HEK293T (cell line): ENCODE measurements around the gene FASTKD2.

Source experiments
- CTCF ChIA-PET: fragments of 350-600 bp; formaldehyde crosslinking; extraction: SDS; loops from one replicate; lab custom pipeline; 2021; ENCODE audit warnings: antibody characterized with exemption, inconsistent platforms; lab: Yijun Ruan, JAX
- POLR2A ChIA-PET: fragments of 350-600 bp; formaldehyde crosslinking; extraction: SDS; loops from one replicate; lab custom pipeline; 2020; ENCODE audit warnings: antibody characterized with exemption, inconsistent platforms; lab: Yijun Ruan, JAX
- DNase-seq: peaks from one replicate; pipeline ENCODE4 v3.0.0; 2012; ENCODE audit warnings: mixed read lengths; ENCODE audit errors: extremely low spot score
- ARNT ChIP-seq: fragments of 450-650 bp; IDR thresholded peaks from 2 replicates; pipeline ENCODE4 v1.6.1; 2017; ENCODE audit warnings: mild to moderate bottlenecking
- BHLHE40 ChIP-seq: fragments of 450-650 bp; IDR thresholded peaks from 2 replicates; pipeline ENCODE4 v1.6.1; 2016; ENCODE audit warnings: mild to moderate bottlenecking, moderate library complexity, borderline replicate concordance
- CTBP1 ChIP-seq: fragments of 450-650 bp; IDR thresholded peaks from 2 replicates; pipeline ENCODE4 v1.6.1; 2016; ENCODE audit warnings: borderline replicate concordance
- ELF4 ChIP-seq: fragments of 450-650 bp; IDR thresholded peaks from 2 replicates; pipeline ENCODE4 v1.6.1; 2017; ENCODE audit warnings: antibody characterized with exemption
- FOXA1 ChIP-seq: fragments of 450-650 bp; IDR thresholded peaks from 2 replicates; pipeline ENCODE4 v1.6.1; 2016; ENCODE audit warnings: mild to moderate bottlenecking
- FOXK2 ChIP-seq: fragments of 450-650 bp; IDR thresholded peaks from 2 replicates; pipeline ENCODE4 v1.6.1; 2016; ENCODE audit warnings: mild to moderate bottlenecking
- FOXM1 ChIP-seq: fragments of 450-650 bp; IDR thresholded peaks from 2 replicates; pipeline ENCODE4 v1.6.1; 2017; ENCODE audit warnings: mild to moderate bottlenecking, borderline replicate concordance
- HDGF ChIP-seq: fragments of 450-650 bp; IDR thresholded peaks from 2 replicates; pipeline ENCODE4 v1.6.1; 2017; ENCODE audit warnings: antibody characterized with exemption, borderline replicate concordance
- L3MBTL2 ChIP-seq: fragments of 450-650 bp; conservative IDR thresholded peaks from 2 replicates; pipeline ENCODE4 v1.6.1; 2016; ENCODE audit warnings: mild to moderate bottlenecking
- LEF1 ChIP-seq: fragments of 450-650 bp; IDR thresholded peaks from 2 replicates; pipeline ENCODE4 v1.6.1; 2017; ENCODE audit warnings: mild to moderate bottlenecking, borderline replicate concordance
- NFRKB ChIP-seq: fragments of 450-650 bp; IDR thresholded peaks from 2 replicates; pipeline ENCODE4 v1.6.1; 2016; ENCODE audit warnings: mild to moderate bottlenecking, moderate library complexity
- SP1 ChIP-seq: fragments of 450-650 bp; IDR thresholded peaks from 2 replicates; pipeline ENCODE4 v1.6.1; 2017
- SUZ12 ChIP-seq: fragments of 450-650 bp; IDR thresholded peaks from 2 replicates; pipeline ENCODE4 v1.6.1; 2016; ENCODE audit warnings: mild to moderate bottlenecking
- TARDBP ChIP-seq: fragments of 450-650 bp; IDR thresholded peaks from 2 replicates; pipeline ENCODE4 v1.6.1; 2016
- ZNF384 ChIP-seq: fragments of 450-650 bp; IDR thresholded peaks from 2 replicates; pipeline ENCODE4 v1.6.1; 2016
- TF ChIP-seq, protein P1 (sequence below): fragments of 450-650 bp; IDR thresholded peaks from 2 replicates; pipeline ENCODE4 v1.6.1; 2016

The FASTKD2 gene

DNA sequence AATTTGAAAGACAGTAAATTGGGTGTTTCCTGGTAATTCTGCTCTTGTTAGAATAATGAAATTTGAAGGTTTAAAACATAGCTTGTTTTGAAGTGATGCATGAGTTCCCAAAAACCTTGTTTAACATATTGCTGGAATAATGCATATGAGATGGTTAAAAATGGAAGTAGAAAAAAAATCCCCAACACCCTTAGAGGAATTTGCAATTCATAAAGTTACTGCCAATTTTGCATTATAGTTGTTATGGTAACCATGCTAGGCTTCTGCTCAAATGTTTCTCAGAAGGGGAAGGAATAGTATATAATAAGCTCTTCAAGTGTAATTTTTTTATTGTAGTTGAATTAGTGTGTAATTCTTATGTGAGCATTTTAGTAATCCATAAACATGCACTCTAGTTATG lies 49.1 kb downstream of the FASTKD2 start:
- TF ChIP-seq ZNF384, result no peak
- no peak for DNase-seq
- ChIA-PET POLR2A (no interaction called here), CTCF (no interaction called here)

DNA sequence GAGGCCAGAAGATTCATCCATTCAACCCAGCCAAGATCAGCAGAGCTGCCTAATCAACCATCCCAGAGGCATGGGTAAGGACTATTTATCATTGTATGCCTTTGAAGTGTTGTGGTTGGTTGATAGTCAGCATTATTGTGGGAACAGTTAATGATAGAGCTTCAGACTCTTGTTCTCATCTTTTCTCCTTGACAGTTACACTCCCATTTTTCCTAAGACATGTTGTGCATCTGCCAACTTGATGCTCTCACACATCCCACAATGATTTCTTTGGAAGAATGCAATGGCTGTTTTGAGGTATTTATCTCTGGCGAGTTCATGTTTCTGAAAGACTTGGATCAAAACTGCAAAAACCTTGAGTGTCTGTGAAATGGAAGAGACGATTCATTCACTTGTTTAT lies 55.4 kb downstream of the FASTKD2 start:
- POLR2A ChIA-PET, result no interaction called here
- no peak for DNase-seq
- no peak for TF ChIP-seq FOXK2
- TF ChIP-seq ZNF384, result no peak
- TF ChIP-seq ELF4, result no peak
- TF ChIP-seq FOXM1, result no peak
- TF ChIP-seq CTBP1, result no peak
- CTCF ChIA-PET, result no interaction called here

DNA sequence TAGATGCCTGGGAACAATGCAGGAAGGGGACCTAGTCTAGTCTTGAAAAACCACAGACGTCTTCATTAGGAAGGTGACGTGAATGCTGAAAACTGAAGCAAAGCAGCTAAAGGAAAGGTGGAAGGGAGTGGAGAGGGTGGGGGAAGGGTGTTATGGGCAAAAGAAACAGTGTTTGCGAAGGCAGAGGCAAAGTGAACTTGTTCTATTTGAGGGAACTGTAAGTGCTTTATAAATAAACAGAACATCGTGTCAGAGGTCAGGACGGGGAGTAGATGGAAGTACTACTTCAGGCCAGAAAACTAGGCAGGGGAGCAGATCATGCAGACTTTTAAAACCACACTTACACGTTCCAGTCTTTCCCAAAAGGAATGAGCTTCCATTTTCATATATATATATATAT lies 57.8 kb downstream of the FASTKD2 start:
- no peak for DNase-seq
- TF ChIP-seq ARNT, result no peak
- TF ChIP-seq FOXA1, result no peak
- TF ChIP-seq HDGF, result no peak
- TF ChIP-seq LEF1, result no peak
- no peak for TF ChIP-seq FOXM1
- no peak for TF ChIP-seq ZNF384
- TF ChIP-seq ELF4, result no peak
- TF ChIP-seq FOXK2, result no peak
- no peak for TF ChIP-seq SP1
- no peak for TF ChIP-seq L3MBTL2
- TF ChIP-seq NFRKB, result no peak
- no peak for TF ChIP-seq TARDBP
- TF ChIP-seq CTBP1, result no peak
- TF ChIP-seq, protein P1, sequence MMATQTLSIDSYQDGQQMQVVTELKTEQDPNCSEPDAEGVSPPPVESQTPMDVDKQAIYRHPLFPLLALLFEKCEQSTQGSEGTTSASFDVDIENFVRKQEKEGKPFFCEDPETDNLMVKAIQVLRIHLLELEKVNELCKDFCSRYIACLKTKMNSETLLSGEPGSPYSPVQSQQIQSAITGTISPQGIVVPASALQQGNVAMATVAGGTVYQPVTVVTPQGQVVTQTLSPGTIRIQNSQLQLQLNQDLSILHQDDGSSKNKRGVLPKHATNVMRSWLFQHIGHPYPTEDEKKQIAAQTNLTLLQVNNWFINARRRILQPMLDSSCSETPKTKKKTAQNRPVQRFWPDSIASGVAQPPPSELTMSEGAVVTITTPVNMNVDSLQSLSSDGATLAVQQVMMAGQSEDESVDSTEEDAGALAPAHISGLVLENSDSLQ, result no peak
- no peak for TF ChIP-seq SUZ12
- TF ChIP-seq BHLHE40, result no peak
- POLR2A ChIA-PET, result no interaction called here
- CTCF ChIA-PET, result no interaction called here

DNA sequence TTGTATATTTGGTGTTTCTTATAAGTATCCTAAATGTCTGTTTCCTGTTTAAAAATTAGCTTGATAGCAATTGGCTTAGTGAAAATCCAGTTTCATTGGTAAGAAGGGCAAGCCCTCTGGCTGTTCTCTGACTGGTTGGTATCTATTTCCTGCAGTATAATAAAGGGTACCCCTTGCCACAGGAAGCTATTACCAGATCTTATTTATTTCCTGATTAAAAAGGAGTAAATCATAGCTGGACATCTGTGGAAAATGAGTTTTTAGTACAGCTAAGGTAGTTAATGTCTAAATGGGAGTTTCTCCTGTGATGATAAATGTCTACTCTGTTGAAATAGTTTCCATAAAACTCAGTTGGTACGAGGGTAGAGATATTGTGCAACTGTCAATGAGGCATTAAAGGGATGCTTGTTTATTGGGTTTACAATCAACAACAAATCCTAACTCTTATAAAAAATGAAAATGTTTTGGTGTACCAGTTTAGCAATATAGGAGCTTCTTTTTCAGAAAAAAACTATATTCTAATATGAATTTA lies 58.7 kb downstream of the FASTKD2 start:
- TF ChIP-seq SP1 (no peak), L3MBTL2 (no peak), HDGF (no peak), ARNT (no peak), TARDBP (no peak), NFRKB (no peak), SUZ12 (no peak), BHLHE40 (no peak), ELF4 (no peak), FOXM1 (no peak), FOXA1 (no peak)
- DNase-seq, result no peak
- CTCF ChIA-PET, result no interaction called here
- POLR2A ChIA-PET, result no interaction called here

DNA sequence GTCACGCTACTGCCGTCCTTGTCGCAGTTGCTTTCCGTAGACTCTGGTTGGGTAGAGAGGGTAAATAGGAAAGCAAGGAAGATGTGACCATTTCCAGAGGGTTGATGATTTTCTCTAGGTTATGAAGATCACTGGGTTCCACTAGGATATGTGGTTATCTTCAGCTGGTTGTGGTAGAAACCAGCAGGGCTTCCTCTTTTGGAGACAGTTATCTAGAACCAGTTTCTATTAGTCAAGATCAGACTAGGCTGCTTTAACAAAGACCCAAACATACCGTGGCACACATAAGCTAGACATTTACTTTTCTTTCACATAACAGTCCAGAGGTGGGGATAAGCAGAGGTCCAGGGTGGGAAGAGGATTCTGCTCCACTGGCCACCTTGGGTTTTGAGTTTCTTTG lies 59.6 kb downstream of the FASTKD2 start:
- TF ChIP-seq ARNT, result no peak
- TF ChIP-seq SP1, result no peak
- TF ChIP-seq ELF4, result no peak
- no peak for TF ChIP-seq NFRKB
- no peak for TF ChIP-seq FOXK2
- no peak for TF ChIP-seq LEF1
- ChIA-PET CTCF (no interaction called here), POLR2A (no interaction called here)

DNA sequence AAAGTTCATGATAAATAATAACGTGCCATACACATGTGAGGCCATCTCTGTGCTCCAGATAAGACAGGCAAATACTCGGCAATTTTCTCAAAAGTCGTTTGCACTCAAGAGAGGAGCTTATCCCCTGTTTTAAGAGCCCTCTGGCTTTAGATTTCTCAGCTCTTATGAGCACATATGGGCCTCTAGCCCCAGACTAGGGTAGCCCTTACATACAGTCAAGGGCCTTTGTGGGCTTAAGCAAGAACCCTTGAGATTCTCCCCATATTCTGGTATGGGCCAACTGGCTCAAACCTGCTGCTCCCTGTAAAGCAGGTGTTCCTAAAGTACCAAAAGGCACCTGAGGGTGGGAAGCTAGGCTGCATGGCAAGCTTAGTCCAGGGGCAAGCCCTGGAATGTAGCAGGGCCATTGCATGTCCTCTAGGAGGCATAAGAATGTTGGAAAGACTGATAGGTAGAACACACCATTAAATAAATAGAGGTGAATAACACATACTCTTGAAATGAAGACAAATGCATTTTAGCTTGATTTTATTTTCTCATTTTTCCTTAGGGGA lies 66.1 kb downstream of the FASTKD2 start:
- no peak for DNase-seq
- ChIA-PET POLR2A (no interaction called here), CTCF (interaction anchor here (0.6 kb wide), 1 partner anchor 1173 kb away, joined by 4 read pairs; no protein-coding TSS in a partner anchor)
- TF ChIP-seq CTBP1 (no peak), NFRKB (no peak), ARNT (no peak), BHLHE40 (no peak), ZNF384 (no peak), L3MBTL2 (no peak)
- TF ChIP-seq, protein P1, result no peak

More for the DNA sequence above, 59.6 kb downstream of the FASTKD2 start:
- DNase-seq, result no peak

DNA sequence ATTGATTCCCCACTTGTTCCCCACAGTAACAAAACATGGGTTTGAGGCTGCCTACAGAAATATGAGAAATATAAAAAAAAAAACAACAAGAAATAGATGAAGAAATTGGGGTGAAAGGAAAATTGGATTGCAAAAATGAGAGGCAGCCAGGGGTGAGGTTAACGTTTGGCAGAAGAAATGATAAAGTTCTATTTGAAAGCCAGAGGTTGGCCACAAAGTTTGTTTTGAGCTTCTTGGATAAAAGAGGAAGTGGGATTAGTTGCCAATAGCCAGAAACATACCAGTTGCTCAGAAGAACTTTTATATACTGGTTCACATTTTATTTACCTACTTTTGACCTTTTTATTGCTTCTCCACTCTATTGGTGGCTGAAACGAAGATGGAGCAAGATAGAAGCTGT lies 67.5 kb downstream of the FASTKD2 start:
- ChIA-PET CTCF (no interaction called here), POLR2A (no interaction called here)
- TF ChIP-seq FOXK2, result no peak
- TF ChIP-seq NFRKB, result no peak
- no peak for TF ChIP-seq TARDBP
- no peak for TF ChIP-seq SP1
- no peak for TF ChIP-seq L3MBTL2
- TF ChIP-seq BHLHE40, result no peak
- no peak for TF ChIP-seq ARNT
- no peak for TF ChIP-seq FOXA1
- TF ChIP-seq, protein P1, result no peak
- TF ChIP-seq SUZ12, result no peak
- no peak for TF ChIP-seq HDGF
- no peak for TF ChIP-seq ZNF384
- no peak for DNase-seq
